GM21528 (cell line): ENCODE results near the gene KCNB1.

Experiments used
- ATAC-seq: cut with Tn5 transposase; IDR thresholded peaks from one replicate; pipeline ENCODE4 v1.9.1; 2021; ENCODE audit warnings: mild to moderate bottlenecking, moderate library complexity; ENCODE audit not compliant: unreplicated experiment, low FRiP score

Gene KCNB1

DNA sequence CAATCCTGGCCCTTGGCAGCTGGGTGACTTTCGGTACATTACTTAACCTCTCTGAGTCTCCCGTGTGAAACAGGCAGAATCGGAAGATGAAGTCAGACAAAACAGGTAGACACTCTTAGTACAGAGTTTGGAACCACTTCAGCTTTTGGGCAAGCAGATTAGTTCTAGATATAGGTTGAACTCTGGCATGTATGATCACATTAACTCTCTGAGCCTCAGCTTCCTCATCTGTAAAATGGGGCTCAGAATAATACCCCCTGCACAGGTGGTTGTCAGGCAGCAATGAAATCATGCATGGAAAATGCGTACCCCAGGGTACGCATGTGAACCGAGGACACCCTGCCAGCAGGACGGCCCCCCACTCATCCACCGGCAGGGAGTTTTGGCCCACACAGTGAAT, 87.7 kb downstream of the KCNB1 start:
- ATAC-seq: no peak

DNA sequence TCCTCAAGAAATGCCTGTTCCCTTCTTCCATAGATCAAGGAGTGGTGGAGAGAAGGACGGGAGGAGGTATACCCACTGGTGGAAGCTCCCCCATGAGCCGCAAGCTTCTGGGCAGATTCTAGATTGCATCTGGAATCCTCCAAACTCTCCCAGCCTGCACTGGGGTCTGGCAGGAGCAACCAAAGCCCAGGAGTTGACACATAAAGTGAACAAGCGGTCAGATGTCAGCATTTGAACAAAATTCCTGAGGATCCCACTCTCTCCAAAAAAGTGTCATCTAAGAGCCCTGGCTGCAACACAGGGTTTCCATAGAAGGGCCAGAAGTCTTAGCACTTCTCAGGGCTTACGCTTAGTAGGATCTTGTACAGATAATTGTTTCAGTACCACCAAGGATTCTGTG, 88.2 kb downstream of the KCNB1 start:
- ATAC-seq: no peak

GRCh38 chr20:49393803-49394202, 88.7 kb downstream of the KCNB1 start:
- ATAC-seq: no peak

DNA sequence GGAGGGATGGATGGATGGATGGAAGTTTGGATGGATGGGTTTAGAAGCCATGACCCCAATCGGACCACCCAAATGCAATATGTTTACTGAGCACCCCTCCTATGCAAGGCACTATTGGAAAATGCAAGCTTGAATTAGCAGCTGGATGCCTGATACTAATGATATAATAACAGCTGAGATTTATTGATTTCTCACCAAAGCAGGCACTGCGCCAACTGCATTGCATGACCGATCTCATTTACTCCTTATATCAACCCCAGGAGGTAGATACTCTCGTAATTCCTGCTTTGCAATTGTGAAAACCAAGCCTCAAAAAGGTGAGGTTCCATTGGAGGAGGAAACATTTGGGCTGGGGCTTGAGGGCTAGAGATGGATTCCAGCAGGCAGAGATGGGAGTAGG, 89.7 kb downstream of the KCNB1 start:
- ATAC-seq: no peak

GRCh38 chr20:49391404-49392245, 90.8 kb downstream of the KCNB1 start:
- no peak for ATAC-seq

- no peak for ATAC-seq
Observed at GRCh38 chr20:49389854-49390253, 92.6 kb downstream of the KCNB1 start.

DNA sequence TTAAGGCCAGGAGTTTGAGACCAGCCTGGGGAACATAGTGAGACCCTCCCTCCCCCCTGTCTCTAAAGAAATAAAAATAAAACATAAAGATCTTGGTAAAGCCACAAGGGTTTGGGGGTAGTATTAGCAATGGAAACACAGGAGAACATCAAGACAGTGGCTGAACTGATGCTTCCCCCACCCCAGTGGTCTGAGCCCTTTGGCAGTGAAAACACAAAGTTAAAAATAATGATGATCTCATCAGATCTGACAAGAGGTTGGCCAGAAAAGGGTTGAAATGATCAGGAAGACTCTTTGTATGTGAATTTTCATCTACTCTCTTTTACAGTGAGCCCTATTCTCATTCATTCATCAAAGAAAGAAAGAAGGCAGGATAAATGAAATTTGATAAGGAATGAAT, 93.7 kb downstream of the KCNB1 start:
- no peak for ATAC-seq

DNA sequence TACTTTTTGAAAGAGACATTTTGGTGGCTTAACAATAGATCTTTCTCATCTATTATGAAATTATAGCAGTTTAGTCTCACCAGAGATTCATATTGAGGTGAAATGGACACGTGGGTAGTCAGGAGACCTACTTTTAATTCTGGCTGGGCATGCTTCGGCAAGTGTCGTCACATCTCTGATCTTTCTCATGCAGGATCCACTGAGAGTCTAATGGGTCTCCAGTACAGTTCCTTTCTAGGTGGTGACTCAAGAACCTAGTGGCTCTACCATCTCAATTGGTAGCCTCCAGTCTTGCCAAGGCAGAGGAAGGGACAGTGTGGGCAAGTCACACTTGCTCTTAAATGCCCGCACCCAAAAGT, 94.9 kb downstream of the KCNB1 start:
- ATAC-seq: no peak

- ATAC-seq: no peak
Observed at GRCh38 chr20:49386848-49387580, 95.5 kb downstream of the KCNB1 start.

DNA sequence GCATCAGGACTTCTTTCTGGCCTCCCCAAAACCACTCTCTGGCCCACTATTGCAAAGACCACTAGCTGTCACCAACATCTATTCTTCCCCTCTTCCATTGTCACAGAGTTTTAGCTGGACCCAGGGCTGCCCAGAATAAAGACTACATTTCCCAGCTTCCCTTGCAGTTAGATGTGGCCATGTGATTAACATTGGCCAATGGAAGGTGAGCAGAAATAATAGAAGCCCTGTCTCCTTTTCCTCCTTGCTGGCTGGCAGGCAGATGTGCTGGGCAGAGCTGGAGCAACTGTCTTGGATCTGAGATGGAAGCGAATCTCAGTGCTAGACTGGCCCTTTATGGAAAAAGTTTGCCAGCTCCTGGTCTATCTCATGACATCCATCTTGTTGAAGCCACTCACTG, 97.0 kb downstream of the KCNB1 start:
- no peak for ATAC-seq

GRCh38 chr20:49384437-49385434, 97.7 kb downstream of the KCNB1 start:
- no peak for ATAC-seq

DNA sequence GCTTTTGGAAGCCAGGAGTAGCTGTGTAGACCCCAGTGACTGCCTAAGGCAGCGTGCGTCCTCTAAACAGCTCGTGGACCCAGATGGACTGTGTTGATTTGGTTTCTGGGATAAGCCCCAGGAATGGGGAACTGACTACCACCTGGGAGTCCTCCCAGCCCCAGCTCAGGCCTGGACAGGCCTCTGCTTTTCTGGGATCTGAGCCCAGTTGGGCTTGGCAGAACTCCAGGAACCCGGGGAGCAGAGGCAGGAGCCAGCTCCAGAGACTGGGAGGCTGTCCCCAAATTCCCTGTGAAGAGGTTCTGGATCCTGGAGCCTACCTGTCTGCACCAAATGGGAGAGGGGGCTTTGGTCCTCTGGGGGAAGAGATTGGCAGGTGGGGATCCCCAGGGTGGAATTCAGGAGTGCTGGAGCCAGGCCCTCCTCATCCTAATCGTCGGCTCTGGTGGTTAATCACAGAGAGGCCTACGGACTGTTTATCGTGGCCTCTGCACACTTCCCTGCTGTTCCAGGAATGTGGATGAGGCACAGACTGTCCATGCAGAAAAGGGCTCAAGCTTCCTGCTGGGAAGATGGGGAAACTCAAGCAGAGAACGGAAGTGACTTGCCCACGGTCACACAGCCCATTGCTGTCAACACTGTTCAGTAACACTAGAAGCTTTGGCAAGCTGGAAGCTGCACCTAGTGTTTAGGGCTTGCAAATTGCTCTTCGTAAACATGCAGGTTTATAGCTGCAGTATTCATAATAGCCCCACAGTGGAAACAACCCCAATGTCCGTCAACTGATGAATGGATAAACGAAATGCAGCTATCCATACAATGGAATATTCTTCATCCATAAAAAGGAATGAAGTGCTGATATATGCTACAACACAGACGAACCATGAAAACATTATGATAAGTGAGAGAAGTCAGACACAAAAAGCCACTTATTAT, 100.6 kb downstream of the KCNB1 start:
- ATAC-seq: no peak

DNA sequence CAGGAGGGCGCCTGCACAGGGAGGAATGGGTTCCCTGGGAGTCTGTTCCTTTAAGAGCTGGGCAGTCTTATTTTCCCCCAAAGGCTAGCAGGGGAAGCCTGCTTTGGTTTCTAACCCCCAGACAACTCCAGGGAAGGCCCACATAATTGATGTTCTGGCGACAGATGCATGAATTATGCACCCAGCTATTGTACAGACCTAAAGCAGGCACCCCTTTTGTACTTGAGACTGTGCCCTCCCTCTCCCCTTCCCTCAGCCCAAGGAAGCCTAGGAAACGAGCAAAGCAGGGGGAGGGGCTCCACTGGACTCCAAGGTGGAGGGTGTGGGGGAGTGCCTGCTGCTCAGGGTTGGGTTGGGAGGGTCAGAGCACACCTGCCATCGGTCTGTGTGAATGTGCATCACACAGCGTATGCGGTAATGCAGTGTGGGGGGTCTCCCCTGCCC, 102.1 kb downstream of the KCNB1 start:
- no peak for ATAC-seq

GRCh38 chr20:49379338-49379737, 103.1 kb downstream of the KCNB1 start:
- no peak for ATAC-seq

DNA sequence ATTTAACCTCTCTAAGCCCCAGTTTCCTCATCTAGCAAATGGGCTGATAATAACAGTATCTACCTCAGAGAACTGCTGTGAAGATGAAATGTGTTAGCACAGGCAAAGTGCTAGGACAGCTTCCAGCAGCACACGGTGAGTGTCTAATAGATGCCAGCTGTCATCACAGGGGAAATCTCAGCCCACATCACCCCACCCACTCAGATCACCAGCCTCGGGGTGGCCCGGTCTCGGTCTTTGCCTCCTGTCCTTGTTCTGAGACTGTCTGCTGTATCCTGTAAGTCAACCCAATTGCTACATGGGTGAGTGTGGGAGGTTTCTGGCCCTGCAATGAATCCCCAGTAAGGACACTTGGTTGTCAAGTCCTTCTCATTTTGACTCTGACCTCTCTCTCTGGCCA, 105.1 kb downstream of the KCNB1 start:
- no peak for ATAC-seq

DNA sequence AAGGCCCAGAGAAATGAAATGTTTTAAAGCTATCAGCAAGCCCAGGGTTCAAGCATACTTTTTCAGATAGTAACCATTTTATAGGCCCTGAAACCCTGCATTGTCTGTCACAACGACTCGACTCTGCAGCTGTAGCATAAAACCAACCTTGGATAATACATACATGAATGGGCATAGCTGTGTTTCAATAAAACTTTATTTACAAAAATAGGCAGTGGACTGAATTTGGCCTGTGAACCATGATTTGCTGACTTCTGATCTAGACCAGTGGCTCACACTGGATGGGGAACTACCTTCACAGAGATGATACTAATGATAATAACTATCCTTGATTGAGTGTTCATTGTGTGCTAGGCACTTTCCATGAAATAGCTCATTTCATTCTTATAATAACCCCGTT, 107.3 kb downstream of the KCNB1 start:
- ATAC-seq: no peak

DNA sequence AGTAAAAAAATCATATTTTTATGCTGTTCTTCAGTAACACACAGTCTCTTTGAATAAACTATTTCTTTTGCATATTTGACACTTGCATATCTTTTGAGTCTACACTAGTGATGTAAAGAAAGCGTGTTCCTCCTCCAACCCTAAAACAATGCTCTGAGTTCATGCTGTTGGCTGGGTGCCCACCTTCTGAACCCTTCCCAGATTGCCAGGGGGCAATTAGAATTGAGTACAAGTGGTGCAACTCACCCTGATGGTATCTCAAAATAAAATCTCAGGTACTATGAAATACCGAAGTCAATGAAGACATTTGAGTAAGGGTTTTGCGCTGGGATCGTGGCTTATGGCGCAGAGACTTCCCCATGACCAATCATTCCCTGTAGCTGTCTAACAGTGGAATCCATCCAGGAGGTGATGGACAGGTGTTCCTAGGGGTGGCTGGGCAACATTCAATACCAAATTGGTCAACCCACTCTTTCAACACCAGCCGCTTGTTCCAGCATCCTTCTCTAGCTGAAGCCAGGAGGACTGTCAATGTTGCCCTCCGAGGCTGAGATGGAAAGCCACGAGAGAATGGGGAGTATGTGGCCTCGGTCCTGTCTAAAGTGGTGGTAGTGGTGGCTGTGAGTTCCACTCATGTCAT, 110.3 kb downstream of the KCNB1 start:
- ATAC-seq: no peak

- ATAC-seq: no peak
Observed at GRCh38 chr20:49368596-49368995, 113.9 kb downstream of the KCNB1 start.

GRCh38 chr20:49367113-49367512, 115.4 kb downstream of the KCNB1 start:
- ATAC-seq: no peak
